HCT116 (cell line): ENCODE data around the gene MTARC2. TPM values are rescaled to one million over a fixed set of nuclear protein-coding genes. Genes with fewer than 3 reads are reported as not detected.
A peak's percentile ranks its signal among the peaks of the same experiment; 100 is the strongest.

Source experiments
- ATAC-seq: fragments of 200-7000 bp; cut with Tn5 transposase; 2 replicates; pipeline ENCODE4 v1.9.1; 2020; ENCODE audit warnings: mild to moderate bottlenecking, moderate library complexity
- BruUV-seq: library from RNA; stranded (reverse); fragments of 400-500 nt; replicated peaks from 2 replicates; lab custom pipeline; 2021; lab: Mats Ljungman, UMichigan
- CTCF ChIA-PET: fragments of 300-600 bp; sonication (Branson Sonifier 250); formaldehyde crosslinking; loops from one replicate; lab custom pipeline; 2021; ENCODE audit warnings: antibody characterized with exemption; lab: Charles Lee
- POLR2A ChIA-PET: fragments of 300-600, 350-600 bp; sonication (Branson Sonifier 250); formaldehyde crosslinking; loops from one replicate; lab custom pipeline; 2021; ENCODE audit warnings: antibody characterized with exemption; lab: Charles Lee
- RAD21 ChIA-PET, 2 experiments: fragments of 300-600 bp; sonication (Branson Sonifier 250); formaldehyde crosslinking; loops; one replicate each; lab custom pipeline; 2023; ENCODE audit warnings: low total read pairs in 2 of 2; ENCODE audit not compliant: uncharacterized antibody in 2 of 2, unreplicated experiment in 2 of 2, low non-redundant PET in 1 of 2; lab: Charles Lee
- DNase-seq: peaks from one replicate; pipeline ENCODE4 v3.0.0-alpha.2; 2010; ENCODE audit warnings: low read depth, low spot score
- H2AFZ ChIP-seq: fragments of 200-600 bp; shearing (Covaris generic), sonication (generic); 2 replicates; pipeline ENCODE4 v1.6.1; 2017; ENCODE audit warnings: low read depth, mixed run types, mixed read lengths, antibody characterized with exemption, low read length; ENCODE audit not compliant: poor library complexity, severe bottlenecking
- H3K27ac ChIP-seq: 2 replicates; pipeline ENCODE4 v1.5.1; 2012; ENCODE audit warnings: low read depth, low read length
- H3K27me3 ChIP-seq: fragments of 200-600 bp; sonication (generic); 2 replicates; pipeline ENCODE4 v1.6.1; 2016; ENCODE audit warnings: mixed run types, low read length, mixed read lengths; ENCODE audit not compliant: insufficient read depth
- H3K36me3 ChIP-seq, 2 experiments: fragments of 200-500 bp in 1 of 2; fragments of 200-600 bp in 1 of 2; sonication (Bioruptor generic) in 1 of 2; sonication (generic) in 1 of 2; 2 replicates each; pipeline versions ENCODE4 v1.5.1 to v1.6.1; 2014 to 2016; ENCODE audit warnings: low read length in 2 of 2, inconsistent platforms in 1 of 2, mixed read lengths in 1 of 2, mixed run types in 1 of 2; ENCODE audit not compliant: insufficient read depth in 2 of 2, control insufficient read depth in 1 of 2
- H3K4me1 ChIP-seq, 2 experiments: fragments of 200-600 bp in 1 of 2; sonication (generic) in 1 of 2; 2 replicates each; pipeline versions ENCODE4 v1.5.1 to v1.6.1; 2012 to 2017; ENCODE audit warnings: low read length in 2 of 2, inconsistent platforms in 1 of 2, mild to moderate bottlenecking in 1 of 2, mixed read lengths in 1 of 2, mixed run types in 1 of 2, moderate library complexity in 1 of 2; ENCODE audit not compliant: insufficient read depth in 2 of 2, control insufficient read depth in 1 of 2
- H3K4me2 ChIP-seq: fragments of 200-600 bp; sonication (generic); 2 replicates; pipeline ENCODE4 v1.6.1; 2017; ENCODE audit warnings: mixed run types, low read length, mixed read lengths
- H3K4me3 ChIP-seq, 2 experiments: fragments of 200-600 bp in 1 of 2; sonication (generic) in 1 of 2; replicated peaks in 1 of 2; 2 replicates each; pipeline ENCODE4 v1.5.1; 2011 to 2016; ENCODE audit warnings: low read length in 2 of 2, control low read depth in 1 of 2, low read depth in 1 of 2, mild to moderate bottlenecking in 1 of 2, mixed read lengths in 1 of 2, mixed run types in 1 of 2
- H3K79me2 ChIP-seq: fragments of 200-600 bp; sonication (generic); 2 replicates; pipeline ENCODE4 v1.6.1; 2017; ENCODE audit warnings: mild to moderate bottlenecking, mixed run types, low read length, moderate library complexity, mixed read lengths; ENCODE audit not compliant: insufficient read depth
- H3K9ac ChIP-seq: fragments of 200-600 bp; sonication (generic); 2 replicates; pipeline ENCODE4 v1.6.1; 2016; ENCODE audit warnings: low read length, mixed read lengths
- H3K9me2 ChIP-seq: fragments of 200-600 bp; sonication (generic), shearing (Covaris generic); 2 replicates; pipeline ENCODE4 v1.6.1; 2017; ENCODE audit warnings: mixed run types, mild to moderate bottlenecking, moderate library complexity; ENCODE audit not compliant: insufficient read depth
- H3K9me3 ChIP-seq, 2 experiments: fragments of 200-500 bp in 1 of 2; fragments of 200-600 bp in 1 of 2; sonication (Bioruptor generic) in 1 of 2; sonication (generic) in 1 of 2; 2 replicates each; pipeline ENCODE4 v1.6.1; 2014 to 2017; ENCODE audit warnings: low read length in 2 of 2, mixed read lengths in 2 of 2, inconsistent platforms in 1 of 2, low read depth in 1 of 2, mild to moderate bottlenecking in 1 of 2, mixed run types in 1 of 2, moderate library complexity in 1 of 2; ENCODE audit not compliant: control insufficient read depth in 1 of 2, insufficient read depth in 1 of 2
- H4K20me1 ChIP-seq: fragments of 200-600 bp; sonication (generic), shearing (Covaris generic); 2 replicates; pipeline ENCODE4 v1.6.1; 2017; ENCODE audit warnings: mixed run types, mild to moderate bottlenecking, moderate library complexity; ENCODE audit not compliant: insufficient read depth
- POLR2A ChIP-seq: IDR thresholded peaks from 2 replicates; pipeline ENCODE4 v1.7.0; 2011; ENCODE audit warnings: borderline replicate concordance; ENCODE audit not compliant: insufficient read depth, insufficient read length; ENCODE audit errors: extremely low read depth
- POLR2AphosphoS5 ChIP-seq: IDR thresholded peaks from 2 replicates; pipeline ENCODE4 v1.6.1; 2011; ENCODE audit warnings: mild to moderate bottlenecking, low read depth, low read length, moderate library complexity
- SIN3A ChIP-seq: IDR thresholded peaks from 2 replicates; pipeline ENCODE4 v1.6.1; 2012; ENCODE audit warnings: low read depth
- SRF ChIP-seq: IDR thresholded peaks from 2 replicates; pipeline ENCODE4 v1.6.1; 2012; ENCODE audit warnings: low read depth
- TCF7L2 ChIP-seq: IDR thresholded peaks from 2 replicates; pipeline ENCODE4 v1.7.0; 2011; ENCODE audit warnings: borderline replicate concordance, inconsistent platforms; ENCODE audit not compliant: insufficient read depth, insufficient read length; ENCODE audit errors: extremely low read depth
- ZFX ChIP-seq: fragments of 450-650 bp; IDR thresholded peaks from 2 replicates; pipeline ENCODE4 v1.6.1; 2017
- intact Hi-C: fragments of 100-400 bp; cut with micrococcal nuclease; formaldehyde crosslinking; loops from 2 replicates; pipeline ENCODE4 v1.10.0; 2022
- total RNA-seq: library from RNA; stranded (reverse); gene quantifications from one replicate; pipeline ENCODE4 v1.2.1, GENCODE V29; 2021; ENCODE audit not compliant: unreplicated experiment
- TF ChIP-seq, protein P1 (sequence below): IDR thresholded peaks from 2 replicates; pipeline ENCODE4 v1.6.1; 2012

The MTARC2 gene
- total RNA-seq, 1 experiment from 2014 or later: 16.6 TPM

- H3K27me3 ChIP-seq: no peaks in the 10 kb centered on the region
- POLR2A ChIA-PET: interaction anchor here (1.2 kb wide), 2 partner anchors 11 to 505 kb away, joined by 3 to 4 read pairs; no protein-coding TSS in a partner anchor
- peaks cover 9 to 25% of the 10 kb centered on the region in 2 experiments for H3K4me1 ChIP-seq
- TF ChIP-seq, protein P1, sequence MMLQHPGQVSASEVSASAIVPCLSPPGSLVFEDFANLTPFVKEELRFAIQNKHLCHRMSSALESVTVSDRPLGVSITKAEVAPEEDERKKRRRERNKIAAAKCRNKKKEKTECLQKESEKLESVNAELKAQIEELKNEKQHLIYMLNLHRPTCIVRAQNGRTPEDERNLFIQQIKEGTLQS: no peak
- TF ChIP-seq SIN3A: no peak
- no peak for TF ChIP-seq SRF
- TF ChIP-seq, all 23 proteins: peak for 0
- Histone ChIP-seq H3K27ac (peak overlapping the region; percentile 80; the same call in 1 of the 2 replicates), H3K9me3 (no peaks in the 10 kb centered on the region), H4K20me1 (no peaks in the 10 kb centered on the region), H3K9ac (no peak overlapping the region), H3K79me2 (peaks cover 13% of the 10 kb centered on the region), H3K4me3 (no peak overlapping the region), H2AFZ (no peak overlapping the region), H3K9me2 (no peaks in the 10 kb centered on the region), H3K36me3 (no peaks in the 10 kb centered on the region), H3K4me2 (no peak overlapping the region)
- intact Hi-C loops: no loop called here
- BruUV-seq: no TSS peak
- DNase-seq: no peak
- no peak for ATAC-seq
- RAD21 ChIA-PET: no interaction called here
- CTCF ChIA-PET: interaction anchor here (3.0 to 3.4 kb wide), 2 partner anchors 10 to 505 kb away, joined by 9 to 29 read pairs; no protein-coding TSS in a partner anchor
These were observed 37.9 kb downstream of the MTARC2 start for GRCh38 chr1:220786057-220786336.

GRCh38 chr1:220786337-220787068 lies 38.4 kb downstream of the MTARC2 start, which contains the start of gene MTARC1:
Gene MTARC1 (plus strand): TSS chr1:220786913. CDS start chr1:220786945, 32 bp downstream.
- ChIA-PET CTCF (interaction anchor here (3.0 to 3.4 kb wide), 2 partner anchors 10 to 505 kb away, joined by 9 to 29 read pairs; no protein-coding TSS in a partner anchor), POLR2A (interaction anchor here (1.2 kb wide), 2 partner anchors 11 to 505 kb away, joined by 3 to 4 read pairs; no protein-coding TSS in a partner anchor), RAD21 (no interaction called here)
- peak within 1 kb of the TSS; percentile 81 for H3K9ac ChIP-seq
- H3K27me3 ChIP-seq: no peaks in the 10 kb centered on the region
- H3K9me2 ChIP-seq: no peaks in the 10 kb centered on the region
- DNase-seq: no peak
- BruUV-seq: no TSS peak
- peak within 1 kb of the TSS; percentile 49 to 66 for H3K4me3 ChIP-seq
- H2AFZ ChIP-seq: peak within 1 kb of the TSS; percentile 40
- peak within 1 kb of the TSS; percentile 97 for H3K4me2 ChIP-seq
- intact Hi-C loops: no loop called here
- no peaks in the 10 kb centered on the region for H3K9me3 ChIP-seq
- H4K20me1 ChIP-seq: no peaks in the 10 kb centered on the region
- H3K36me3 ChIP-seq: no peaks in the 10 kb centered on the region
- peak; percentile 85 for ATAC-seq
- TF ChIP-seq TCF7L2: no peak
- TF ChIP-seq ZFX: peak; percentile 90
- peak; percentile 31 for TF ChIP-seq POLR2A
- TF ChIP-seq POLR2AphosphoS5: peak; percentile 46
- peak within 1 kb of the TSS; percentile 80 for H3K27ac ChIP-seq
- H3K4me1 ChIP-seq: peaks cover 11 to 25% of the 10 kb centered on the region in 2 experiments
- H3K79me2 ChIP-seq: peaks cover 13% of the 10 kb centered on the region
